ENCODE results near the gene PACRG.

GRCh38 chr6:162971356-162971755 is 243.6 kb downstream of the PACRG start:
- TF ChIP-seq CTCF (IDR thresholded peaks at IDR 0.05), result no peak
- no peak for TF ChIP-seq EP300 (IDR thresholded peaks at IDR 0.05)
- TF ChIP-seq POLR2A (IDR thresholded peaks at IDR 0.05), result no peak
- no peak for TF ChIP-seq POLR2AphosphoS5 (IDR thresholded peaks at IDR 0.05)

Measured in stomach (tissue), 4 donors.